Measurements from ENCODE around the gene PTPRG.

GRCh38 chr3:62167566-62168262 lies 606.3 kb downstream of the PTPRG start:
- TF ChIP-seq, protein P1, sequence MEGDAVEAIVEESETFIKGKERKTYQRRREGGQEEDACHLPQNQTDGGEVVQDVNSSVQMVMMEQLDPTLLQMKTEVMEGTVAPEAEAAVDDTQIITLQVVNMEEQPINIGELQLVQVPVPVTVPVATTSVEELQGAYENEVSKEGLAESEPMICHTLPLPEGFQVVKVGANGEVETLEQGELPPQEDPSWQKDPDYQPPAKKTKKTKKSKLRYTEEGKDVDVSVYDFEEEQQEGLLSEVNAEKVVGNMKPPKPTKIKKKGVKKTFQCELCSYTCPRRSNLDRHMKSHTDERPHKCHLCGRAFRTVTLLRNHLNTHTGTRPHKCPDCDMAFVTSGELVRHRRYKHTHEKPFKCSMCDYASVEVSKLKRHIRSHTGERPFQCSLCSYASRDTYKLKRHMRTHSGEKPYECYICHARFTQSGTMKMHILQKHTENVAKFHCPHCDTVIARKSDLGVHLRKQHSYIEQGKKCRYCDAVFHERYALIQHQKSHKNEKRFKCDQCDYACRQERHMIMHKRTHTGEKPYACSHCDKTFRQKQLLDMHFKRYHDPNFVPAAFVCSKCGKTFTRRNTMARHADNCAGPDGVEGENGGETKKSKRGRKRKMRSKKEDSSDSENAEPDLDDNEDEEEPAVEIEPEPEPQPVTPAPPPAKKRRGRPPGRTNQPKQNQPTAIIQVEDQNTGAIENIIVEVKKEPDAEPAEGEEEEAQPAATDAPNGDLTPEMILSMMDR (IDR thresholded peaks at IDR 0.05) = no peak
- no peak for TF ChIP-seq POLR2A (IDR thresholded peaks at IDR 0.05)

Data from adrenal gland (tissue), 5 donors.